LNCaP clone FGC (cell line): ENCODE results near the gene ACTRT2.

ENCODE experiments used
- DNase-seq: peaks from one replicate; pipeline ENCODE4 v3.0.0-alpha.2; 2011; ENCODE audit warnings: low read depth
- H3K4me3 ChIP-seq: 2 replicates; pipeline ENCODE4 v1.5.1; 2011; ENCODE audit warnings: mild to moderate bottlenecking, low read depth, low read length, control low read depth
- CTCF ChIP-seq: IDR thresholded peaks from 2 replicates; pipeline ENCODE4 v1.5.1; 2012; ENCODE audit warnings: mild to moderate bottlenecking; ENCODE audit not compliant: control insufficient read depth, insufficient read depth; ENCODE audit errors: extremely low read depth

The ACTRT2 gene

GRCh38 chr1:3004285-3005205 is 16.7 kb upstream of the ACTRT2 start:
- DNase-seq = no peak
- TF ChIP-seq CTCF = no peak
- no peak overlapping the region for H3K4me3 ChIP-seq

- no peak overlapping the region for H3K4me3 ChIP-seq
- no peak for DNase-seq
- TF ChIP-seq CTCF = no peak
Observed at GRCh38 chr1:3005771-3006170, 15.5 kb upstream of the ACTRT2 start.

- no peak overlapping the region for H3K4me3 ChIP-seq
Observed at GRCh38 chr1:3007298-3008147, 13.7 kb upstream of the ACTRT2 start.

GRCh38 chr1:3009021-3009420 is 12.2 kb upstream of the ACTRT2 start:
- H3K4me3 ChIP-seq = no peak overlapping the region
- no peak for DNase-seq
- no peak for TF ChIP-seq CTCF

More at GRCh38 chr1:3007298-3008147, 13.7 kb upstream of the ACTRT2 start:
- DNase-seq = no peak
- TF ChIP-seq CTCF = no peak

DNA sequence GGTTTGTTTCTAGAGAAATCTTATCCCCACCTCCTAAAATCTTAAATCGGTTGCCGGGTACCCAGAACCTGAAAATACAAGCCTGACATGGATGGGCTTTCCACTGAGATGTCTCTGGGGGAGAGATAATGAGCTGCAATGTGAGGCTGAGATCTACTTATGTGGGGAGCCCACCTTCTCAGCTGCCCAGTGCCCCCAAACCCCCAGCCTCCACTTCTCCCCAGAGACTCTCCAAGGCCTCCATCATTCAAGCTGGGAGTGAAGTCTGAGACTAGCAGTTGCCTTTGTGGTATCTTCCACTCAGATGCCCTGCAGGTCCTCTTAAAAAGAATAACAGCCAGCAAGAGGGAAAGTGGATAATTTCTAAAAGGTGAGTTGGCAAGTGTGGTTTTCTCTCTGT is 11.7 kb upstream of the ACTRT2 start:
- DNase-seq = no peak
- H3K4me3 ChIP-seq = no peak overlapping the region
- no peak for TF ChIP-seq CTCF

DNA sequence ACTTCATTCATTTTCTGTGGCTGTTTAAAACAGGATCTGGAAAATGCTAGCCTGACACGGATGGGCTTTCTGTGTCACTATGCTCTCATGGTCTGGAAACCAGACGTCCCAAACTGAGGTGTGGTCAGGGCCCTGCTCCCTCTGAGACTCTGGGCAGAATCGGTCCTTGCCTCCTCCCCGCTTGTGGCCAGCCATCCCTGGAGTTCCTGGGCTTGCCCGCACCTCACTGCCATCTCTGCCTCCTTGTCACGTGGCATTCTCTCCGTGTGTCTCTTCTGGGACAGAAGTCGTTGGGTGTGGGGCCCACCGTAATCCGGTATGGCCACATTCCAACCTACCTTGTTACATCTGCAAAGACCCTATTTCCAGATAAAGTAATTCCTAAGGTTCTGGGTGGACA is 10.1 kb upstream of the ACTRT2 start:
- TF ChIP-seq CTCF = no peak
- DNase-seq = no peak
- no peak overlapping the region for H3K4me3 ChIP-seq
